ENCODE measurements around the gene APOC1.

Gene APOC1

GRCh38 chr19:44957526-44957925 lies 43.1 kb downstream of the APOC1 start:
- DNase-seq: no peak

GRCh38 chr19:44958090-44958489 lies 43.7 kb downstream of the APOC1 start:
- no peak for DNase-seq

- DNase-seq: no peak
Measured at GRCh38 chr19:44959691-44960090, 45.3 kb downstream of the APOC1 start.

- DNase-seq: no peak
Measured at GRCh38 chr19:44960906-44961728, 46.7 kb downstream of the APOC1 start.

- DNase-seq: no peak
Measured at GRCh38 chr19:44961821-44962220, 47.4 kb downstream of the APOC1 start.

- no peak for DNase-seq
Measured at GRCh38 chr19:44968118-44968517, 53.7 kb downstream of the APOC1 start.

GRCh38 chr19:44968670-44969069 lies 54.3 kb downstream of the APOC1 start:
- DNase-seq: no peak

Data from fibroblast of skin of scalp (primary cell).